ENCODE data around the gene CPNE1.

Gene CPNE1

GRCh38 chr20:35702051-35702823, 37.5 kb upstream of the CPNE1 start:
- peak; percentile 26 for DNase-seq (ENCODE audit: low read depth)
- no peak for TF ChIP-seq CTCF (IDR thresholded peaks at IDR 0.05; ENCODE audit: low read depth, low read length, missing control alignments)

GRCh38 chr20:35700625-35701148, 36.0 kb upstream of the CPNE1 start:
- no peak for TF ChIP-seq CTCF (IDR thresholded peaks at IDR 0.05; ENCODE audit: low read depth, low read length, missing control alignments)
- peak overlapping the region; percentile 98 for H3K4me3 ChIP-seq (ENCODE audit: low read depth, low read length)
- DNase-seq (ENCODE audit: low read depth): no peak
- in situ Hi-C loops (cut with HindIII; ENCODE audit: low sequenced_read_pairs): no loop called here

More at GRCh38 chr20:35702051-35702823, 37.5 kb upstream of the CPNE1 start:
- in situ Hi-C loops (cut with HindIII; ENCODE audit: low sequenced_read_pairs): no loop called here
- H3K4me3 ChIP-seq (ENCODE audit: low read depth, low read length): no peak overlapping the region

GRCh38 chr20:35699957-35700624, 35.4 kb upstream of the CPNE1 start:
- no peak for DNase-seq (ENCODE audit: low read depth)
- in situ Hi-C loops (cut with HindIII; ENCODE audit: low sequenced_read_pairs): no loop called here
- TF ChIP-seq CTCF (IDR thresholded peaks at IDR 0.05; ENCODE audit: low read depth, low read length, missing control alignments): no peak
- peak overlapping the region; percentile 98 for H3K4me3 ChIP-seq (ENCODE audit: low read depth, low read length)

- peak within 1 kb of the TSS; percentile 98 for H3K4me3 ChIP-seq (ENCODE audit: low read depth, low read length)
- peak; percentile 26 for TF ChIP-seq CTCF (IDR thresholded peaks at IDR 0.05; ENCODE audit: low read depth, low read length, missing control alignments)
- in situ Hi-C loops (cut with HindIII; ENCODE audit: low sequenced_read_pairs): no loop called here
- DNase-seq (ENCODE audit: low read depth): peak; percentile 49
These were observed 34.6 kb upstream of the CPNE1 start, which contains the start of the genes NFS1 and ROMO1 for GRCh38 chr20:35699127-35699956. TSS of gene NFS1 (minus strand) at chr20:35699352. CDS start at chr20:35699288, 64 bp downstream. TSS of gene ROMO1 (plus strand) at chr20:35699405. CDS start at chr20:35699633, 228 bp downstream.

GRCh38 chr20:35698298-35699126, 33.8 kb upstream of the CPNE1 start:
- peak overlapping the region; percentile 98 for H3K4me3 ChIP-seq (ENCODE audit: low read depth, low read length)
- in situ Hi-C loops (cut with HindIII; ENCODE audit: low sequenced_read_pairs): no loop called here
- TF ChIP-seq CTCF (IDR thresholded peaks at IDR 0.05; ENCODE audit: low read depth, low read length, missing control alignments): no peak
- DNase-seq (ENCODE audit: low read depth): no peak
